ENCODE data around the gene NUP153.

NUP153 gene

DNA sequence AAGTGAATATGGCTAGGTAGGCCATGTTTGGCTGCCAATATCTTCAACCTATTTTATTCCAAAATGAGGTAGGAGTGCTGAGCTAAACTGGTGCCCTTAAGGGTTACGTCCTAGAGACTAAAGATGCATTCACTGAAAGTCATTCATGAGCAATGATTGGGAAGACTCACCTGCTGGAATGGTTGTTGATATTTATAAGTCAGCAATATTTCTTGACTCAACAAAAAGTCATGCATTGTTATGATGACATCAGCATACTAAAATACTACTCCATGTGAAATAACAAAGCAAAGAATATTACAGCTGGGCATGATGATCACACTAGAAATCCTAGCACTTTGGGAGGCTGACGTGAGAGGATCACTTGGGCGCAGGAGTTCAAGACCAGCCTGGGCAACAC, 17.6 kb upstream of the NUP153 start:
- Histone ChIP-seq H2AFZ (ENCODE audit: low read length) (no peak overlapping the region), H3K36me3 (ENCODE audit: insufficient read depth, low read length) (no peaks in the 10 kb centered on the region), H3K4me3 (ENCODE audit: low read length, poor library complexity, severe bottlenecking) (no peak overlapping the region), H3K79me2 (ENCODE audit: insufficient read depth, low read length) (no peaks in the 10 kb centered on the region), H3K9ac (ENCODE audit: low read depth, low read length, poor library complexity, severe bottlenecking) (no peak overlapping the region), H3K9me3 (ENCODE audit: insufficient read depth, low read depth, low read length) (no peaks in the 10 kb centered on the region), H3K9me2 (replicated peaks; ENCODE audit: low read depth, low read length) (no peaks in the 10 kb centered on the region), H3K4me2 (ENCODE audit: low read depth, low read length, poor library complexity, severe bottlenecking) (no peak overlapping the region), H3K4me1 (ENCODE audit: insufficient read depth, low read length, poor library complexity, severe bottlenecking) (no peaks in the 10 kb centered on the region), H3K27me3 (ENCODE audit: insufficient read depth, low read length, poor library complexity, severe bottlenecking) (no peaks in the 10 kb centered on the region), H3F3A (ENCODE audit: low read depth) (no peaks in the 10 kb centered on the region), H4K20me1 (ENCODE audit: insufficient read depth, low read length, poor library complexity, severe bottlenecking) (no peaks in the 10 kb centered on the region)
- TF ChIP-seq CTCF (conservative IDR thresholded peaks at IDR 0.05; ENCODE audit: low read length) (no peak), EZH2phosphoT487 (IDR thresholded peaks at IDR 0.05; ENCODE audit: borderline replicate concordance) (no peak)

DNA sequence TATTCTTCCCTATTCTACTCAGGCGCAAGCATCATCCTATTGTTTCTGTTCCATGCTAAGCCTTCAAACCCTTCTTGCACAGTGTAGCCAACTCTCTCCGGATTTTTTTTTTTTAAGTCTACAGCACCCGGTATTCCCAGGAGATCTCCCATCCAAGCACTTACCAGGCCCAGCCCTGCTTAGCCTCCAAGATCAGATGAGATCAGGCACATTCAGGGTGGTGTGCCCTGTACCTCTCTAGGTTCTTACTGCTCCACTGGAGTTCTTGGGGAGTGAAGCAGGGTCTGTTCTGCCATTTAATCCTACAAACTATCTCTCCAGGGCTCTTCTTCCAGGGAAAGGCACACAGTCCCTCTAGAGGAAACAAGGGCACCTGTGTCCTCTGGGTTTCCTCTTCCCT, 14.9 kb upstream of the NUP153 start:
- Histone ChIP-seq H3K79me2 (ENCODE audit: insufficient read depth, low read length) (no peaks in the 10 kb centered on the region), H3K4me1 (ENCODE audit: insufficient read depth, low read length, poor library complexity, severe bottlenecking) (no peaks in the 10 kb centered on the region), H3K4me2 (ENCODE audit: low read depth, low read length, poor library complexity, severe bottlenecking) (no peak overlapping the region), H3K9ac (ENCODE audit: low read depth, low read length, poor library complexity, severe bottlenecking) (no peak overlapping the region), H3K9me2 (replicated peaks; ENCODE audit: low read depth, low read length) (no peaks in the 10 kb centered on the region), H4K20me1 (ENCODE audit: insufficient read depth, low read length, poor library complexity, severe bottlenecking) (no peaks in the 10 kb centered on the region), H3F3A (ENCODE audit: low read depth) (no peaks in the 10 kb centered on the region), H3K9me3 (ENCODE audit: insufficient read depth, low read depth, low read length) (no peaks in the 10 kb centered on the region), H3K27me3 (ENCODE audit: insufficient read depth, low read length, poor library complexity, severe bottlenecking) (no peaks in the 10 kb centered on the region), H3K4me3 (ENCODE audit: low read length, poor library complexity, severe bottlenecking) (no peak overlapping the region), H2AFZ (ENCODE audit: low read length) (no peak overlapping the region), H3K36me3 (ENCODE audit: insufficient read depth, low read length) (no peaks in the 10 kb centered on the region)
- TF ChIP-seq CTCF (conservative IDR thresholded peaks at IDR 0.05; ENCODE audit: low read length) (no peak), EZH2phosphoT487 (IDR thresholded peaks at IDR 0.05; ENCODE audit: borderline replicate concordance) (no peak)

DNA sequence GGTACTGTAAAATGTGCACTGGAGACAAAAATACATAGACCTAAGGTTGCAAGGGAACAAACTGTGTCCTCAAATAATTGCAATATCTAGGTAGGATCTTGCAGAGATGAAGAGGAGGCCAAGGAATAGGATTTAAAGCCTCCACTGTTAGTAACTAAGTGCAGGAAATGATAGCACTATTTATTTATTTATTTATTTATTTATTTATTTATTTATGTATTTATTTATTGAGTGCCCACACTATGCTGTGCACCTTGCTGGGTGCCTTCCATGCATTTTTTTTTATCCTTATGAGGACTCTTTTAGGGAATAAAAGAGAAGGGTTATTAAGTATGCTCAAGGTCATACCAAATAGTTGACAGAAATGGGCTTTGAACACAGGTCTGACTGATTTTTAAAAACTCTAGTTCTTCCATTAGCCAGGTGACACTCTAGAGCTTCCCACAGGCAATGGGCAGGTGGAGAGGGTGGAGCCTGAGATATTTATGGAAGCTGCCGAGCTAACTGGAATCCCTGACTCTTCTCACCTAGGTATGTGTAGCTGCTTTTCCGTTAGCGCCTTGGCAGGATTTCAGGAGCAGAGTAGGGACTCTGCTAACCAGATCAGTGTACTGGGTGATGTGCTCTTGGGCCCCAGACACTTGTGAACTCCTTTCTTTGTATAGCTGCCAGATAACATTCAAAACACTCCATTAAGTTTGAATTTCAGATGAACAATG, 12.8 kb upstream of the NUP153 start:
- Histone ChIP-seq H3K9me3 (ENCODE audit: insufficient read depth, low read depth, low read length) (no peaks in the 10 kb centered on the region), H3K9ac (ENCODE audit: low read depth, low read length, poor library complexity, severe bottlenecking) (no peak overlapping the region), H3K4me2 (ENCODE audit: low read depth, low read length, poor library complexity, severe bottlenecking) (no peak overlapping the region), H3K4me3 (ENCODE audit: low read length, poor library complexity, severe bottlenecking) (no peak overlapping the region), H3F3A (ENCODE audit: low read depth) (no peaks in the 10 kb centered on the region), H3K9me2 (replicated peaks; ENCODE audit: low read depth, low read length) (no peaks in the 10 kb centered on the region), H3K4me1 (ENCODE audit: insufficient read depth, low read length, poor library complexity, severe bottlenecking) (peaks cover 11% of the 10 kb centered on the region), H4K20me1 (ENCODE audit: insufficient read depth, low read length, poor library complexity, severe bottlenecking) (no peaks in the 10 kb centered on the region), H3K36me3 (ENCODE audit: insufficient read depth, low read length) (no peaks in the 10 kb centered on the region), H3K27me3 (ENCODE audit: insufficient read depth, low read length, poor library complexity, severe bottlenecking) (no peaks in the 10 kb centered on the region), H2AFZ (ENCODE audit: low read length) (no peak overlapping the region), H3K79me2 (ENCODE audit: insufficient read depth, low read length) (no peaks in the 10 kb centered on the region)
- TF ChIP-seq CTCF (conservative IDR thresholded peaks at IDR 0.05; ENCODE audit: low read length) (no peak), EZH2phosphoT487 (IDR thresholded peaks at IDR 0.05; ENCODE audit: borderline replicate concordance) (no peak)
